OCI-LY7 (cell line): ENCODE data around the gene SALL3. TPM values are rescaled to one million over a fixed set of nuclear protein-coding genes. Genes with fewer than 3 reads are reported as not detected.

ENCODE experiments used
- BruUV-seq: library from RNA; stranded (reverse); fragments of 400-500 nt; replicated peaks from 2 replicates; lab custom pipeline; 2021; lab: Mats Ljungman, UMichigan
- CTCF ChIA-PET: fragments of 300-600 bp; sonication (Branson Sonifier 250); formaldehyde crosslinking; loops from one replicate; lab custom pipeline; 2022; ENCODE audit warnings: antibody characterized with exemption; ENCODE audit not compliant: unreplicated experiment; lab: Charles Lee
- POLR2A ChIA-PET: fragments of 300-600 bp; sonication (Branson Sonifier 250); formaldehyde crosslinking; loops from one replicate; lab custom pipeline; 2022; ENCODE audit warnings: antibody characterized with exemption; lab: Charles Lee
- DNase-seq: peaks from one replicate; pipeline ENCODE4 v3.0.0-alpha.2; 2015; ENCODE audit warnings: low spot score
- H2AFZ ChIP-seq: fragments of 200-600 bp; sonication (generic), shearing (Covaris generic); 2 replicates; pipeline ENCODE4 v1.6.1; 2014; ENCODE audit warnings: mild to moderate bottlenecking, antibody characterized with exemption, low read length, moderate library complexity
- H3K27ac ChIP-seq: fragments of 200-600 bp; sonication (generic); 2 replicates; pipeline ENCODE4 v1.5.1; 2014; ENCODE audit warnings: mixed run types, low read depth, mild to moderate bottlenecking, moderate library complexity, low read length, inconsistent platforms; ENCODE audit not compliant: poor library complexity, severe bottlenecking
- H3K36me3 ChIP-seq: fragments of 200-600 bp; sonication (generic); 2 replicates; pipeline ENCODE4 v1.6.1; 2014; ENCODE audit warnings: mild to moderate bottlenecking, antibody characterized with exemption, low read length, moderate library complexity, mixed read lengths; ENCODE audit not compliant: insufficient read depth
- H3K4me1 ChIP-seq: fragments of 200-600 bp; sonication (generic); 2 replicates; pipeline ENCODE4 v1.5.1; 2014; ENCODE audit warnings: mild to moderate bottlenecking, low read length; ENCODE audit not compliant: insufficient read depth, poor library complexity, severe bottlenecking
- H3K4me2 ChIP-seq: fragments of 200-600 bp; sonication (generic); 2 replicates; pipeline ENCODE4 v1.6.1; 2014; ENCODE audit warnings: mild to moderate bottlenecking, low read length
- H3K4me3 ChIP-seq: fragments of 200-600 bp; sonication (generic); 2 replicates; pipeline ENCODE4 v1.5.1; 2014; ENCODE audit warnings: mild to moderate bottlenecking, low read depth, low read length; ENCODE audit not compliant: poor library complexity, severe bottlenecking
- H3K79me2 ChIP-seq: fragments of 200-600 bp; sonication (generic); 2 replicates; pipeline ENCODE4 v1.6.1; 2016; ENCODE audit warnings: low read depth, mild to moderate bottlenecking, low read length, moderate library complexity, mixed read lengths; ENCODE audit not compliant: insufficient read depth
- H3K9me2 ChIP-seq: fragments of 200-600 bp; sonication (generic); 2 replicates; pipeline ENCODE4 v1.6.1; 2016; ENCODE audit warnings: mild to moderate bottlenecking, low read length, mixed read lengths; ENCODE audit not compliant: insufficient read depth
- H3K9me3 ChIP-seq: fragments of 200-600 bp; sonication (generic); 2 replicates; pipeline ENCODE4 v1.6.1; 2014; ENCODE audit warnings: mild to moderate bottlenecking, mixed run types, low read length, mixed read lengths
- H4K20me1 ChIP-seq: fragments of 200-600 bp; sonication (generic); 2 replicates; pipeline ENCODE4 v1.6.1; 2014; ENCODE audit warnings: mild to moderate bottlenecking, antibody characterized with exemption, low read length, moderate library complexity, mixed read lengths; ENCODE audit not compliant: insufficient read depth
- CTCF ChIP-seq: fragments of 200-600 bp; sonication (generic); conservative IDR thresholded peaks from 2 replicates; pipeline ENCODE4 v1.5.1; 2014; ENCODE audit warnings: mild to moderate bottlenecking, antibody characterized with exemption, low read length, moderate library complexity, mixed read lengths
- EZH2phosphoT487 ChIP-seq: fragments of 200-600 bp; sonication (generic); IDR thresholded peaks from 2 replicates; pipeline ENCODE4 v1.6.1; 2018; ENCODE audit warnings: low read depth, borderline replicate concordance, mild to moderate bottlenecking, mixed run types, antibody characterized with exemption, low read length, moderate library complexity, mixed read lengths
- intact Hi-C: fragments of 100-400 bp; cut with micrococcal nuclease; formaldehyde crosslinking; loops from one replicate; pipeline ENCODE4 v1.10.0; 2022; ENCODE audit not compliant: unreplicated experiment
- total RNA-seq, 2 experiments: library from RNA; depleted of rRNA in 1 of 2; stranded (reverse); fragments of >200 nt in 1 of 2; shearing (Covaris generic) in 1 of 2; gene quantifications; 2 replicates each; pipeline ENCODE4 v1.2.3, GENCODE V29; 2014 to 2022

The SALL3 gene
- total RNA-seq, 2 experiments from 2014 or later = not detected

DNA sequence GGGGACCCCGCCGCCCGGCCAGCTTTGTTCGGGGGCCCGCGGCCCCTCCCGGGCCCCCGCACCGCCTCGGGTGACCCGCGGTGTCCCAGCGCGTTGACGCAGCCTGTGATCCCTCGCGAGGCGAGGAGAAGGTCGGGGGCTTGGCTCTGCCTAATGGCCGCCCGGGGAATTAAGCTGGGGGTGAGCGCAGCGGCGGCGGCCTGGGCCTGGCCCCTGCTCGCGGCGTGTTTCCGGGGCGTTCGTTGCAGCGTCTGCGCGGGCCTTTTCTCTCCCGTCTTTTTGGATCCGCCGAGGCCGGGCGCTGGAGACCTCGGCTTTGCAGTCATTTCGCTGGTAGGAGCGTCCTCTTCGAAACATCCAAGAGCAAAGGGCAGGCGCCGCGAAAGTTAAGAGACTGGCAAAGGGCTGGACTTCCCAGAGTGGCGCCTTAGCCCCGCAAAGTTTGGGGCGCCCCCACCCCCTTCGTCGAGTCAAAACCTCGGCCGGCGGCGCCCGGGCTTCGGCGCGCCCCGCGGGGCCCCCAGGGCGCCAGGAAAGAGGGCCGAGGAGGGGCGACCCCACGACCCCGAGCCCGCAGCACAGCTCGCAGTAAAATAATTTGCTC lies 1.3 kb downstream of the SALL3 start:
- Histone ChIP-seq H3K4me1 (no peaks in the 10 kb centered on the region), H3K27ac (no peak overlapping the region), H3K4me2 (no peak overlapping the region), H3K9me3 (no peaks in the 10 kb centered on the region), H3K9me2 (no peaks in the 10 kb centered on the region), H3K4me3 (no peak overlapping the region), H2AFZ (no peak overlapping the region), H4K20me1 (no peaks in the 10 kb centered on the region), H3K36me3 (no peaks in the 10 kb centered on the region), H3K79me2 (no peaks in the 10 kb centered on the region)
- DNase-seq = no peak
- no TSS peak for BruUV-seq
- POLR2A ChIA-PET = no interaction called here
- TF ChIP-seq CTCF (no peak), EZH2phosphoT487 (no peak)
- CTCF ChIA-PET = no interaction called here
- intact Hi-C loops = no loop called here

GRCh38 chr18:78981394-78981831 lies 1.8 kb downstream of the SALL3 start:
- Histone ChIP-seq H3K4me1 (no peaks in the 10 kb centered on the region), H3K9me2 (no peaks in the 10 kb centered on the region), H2AFZ (no peak overlapping the region; the same call in 1 of the 2 replicates), H4K20me1 (no peaks in the 10 kb centered on the region), H3K9me3 (no peaks in the 10 kb centered on the region), H3K4me2 (no peak overlapping the region), H3K27ac (no peak overlapping the region), H3K36me3 (no peaks in the 10 kb centered on the region), H3K79me2 (no peaks in the 10 kb centered on the region), H3K4me3 (no peak overlapping the region)
- no peak for DNase-seq
- BruUV-seq = no TSS peak
- ChIA-PET CTCF (no interaction called here), POLR2A (interaction anchor here (0.6 kb wide), 1 partner anchor 542 kb away, joined by 3 read pairs; no protein-coding TSS in a partner anchor)
- intact Hi-C loops = no loop called here
- TF ChIP-seq EZH2phosphoT487 (no peak), CTCF (no peak)

GRCh38 chr18:78981989-78982620 lies 2.5 kb downstream of the SALL3 start:
- Histone ChIP-seq H3K27ac (no peak overlapping the region), H3K79me2 (no peaks in the 10 kb centered on the region), H3K9me3 (no peaks in the 10 kb centered on the region), H3K4me2 (no peak overlapping the region), H3K4me1 (no peaks in the 10 kb centered on the region), H3K36me3 (no peaks in the 10 kb centered on the region), H4K20me1 (no peaks in the 10 kb centered on the region), H3K9me2 (no peaks in the 10 kb centered on the region), H3K4me3 (no peak overlapping the region), H2AFZ (no peak overlapping the region; the same call in 1 of the 2 replicates)
- TF ChIP-seq EZH2phosphoT487 (no peak), CTCF (no peak)
- CTCF ChIA-PET = no interaction called here
- intact Hi-C loops = no loop called here
- no peak for DNase-seq
- BruUV-seq = no TSS peak
- POLR2A ChIA-PET = interaction anchor here (0.6 kb wide), 1 partner anchor 542 kb away, joined by 3 read pairs; no protein-coding TSS in a partner anchor
